ENCODE results near the gene DHX8.

DHX8 gene

DNA sequence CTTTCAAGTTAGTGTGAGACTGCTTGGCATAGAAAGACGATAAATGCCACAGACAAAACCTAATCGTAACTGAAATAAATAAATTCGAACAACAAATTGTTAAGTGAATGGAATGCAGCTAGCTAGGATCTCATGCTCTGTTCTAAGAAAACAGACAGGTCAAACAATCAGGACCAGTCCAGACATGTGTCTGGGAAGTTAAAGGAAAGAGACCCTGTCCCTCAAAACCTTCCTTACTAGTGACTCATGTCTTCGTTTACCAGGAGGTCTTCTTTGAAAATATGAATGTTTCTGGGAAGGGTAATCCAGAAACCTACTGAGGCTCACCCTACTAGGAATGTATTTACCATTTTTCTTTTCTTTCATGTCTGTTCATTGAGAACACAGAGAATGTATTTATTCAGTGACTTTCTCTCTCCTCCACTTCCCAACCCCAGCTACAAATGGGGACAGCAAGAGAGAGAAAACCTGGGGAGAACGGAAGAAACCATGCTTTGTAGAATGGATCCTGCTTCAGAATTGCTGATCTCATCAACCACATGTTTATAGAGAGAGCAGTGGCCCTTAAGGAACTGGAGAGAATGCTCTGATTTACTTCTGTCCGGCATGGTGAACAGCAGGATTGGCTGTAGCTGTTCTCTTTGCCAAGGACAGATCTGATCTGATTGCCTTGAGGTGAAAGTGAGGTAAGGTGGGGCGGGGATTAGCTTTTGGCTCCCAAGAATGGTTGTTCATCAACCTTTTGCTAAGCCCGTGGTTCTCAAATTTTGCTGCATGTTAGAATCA lies 39.4 kb upstream of the DHX8 start:
- no peak for ATAC-seq (ENCODE audit: insufficient read depth, low read depth)
- no peak for DNase-seq
- Histone ChIP-seq H4K20me1 (ENCODE audit: insufficient read depth, low read length) (no peaks in the 10 kb centered on the region), H3K79me2 (ENCODE audit: insufficient read depth, low read length) (no peaks in the 10 kb centered on the region), H3K9me3 (ENCODE audit: insufficient read depth, low read length, severe bottlenecking) (no peaks in the 10 kb centered on the region), H3K27me3 (ENCODE audit: insufficient read depth, low read length, poor library complexity) (peaks cover 9% of the 10 kb centered on the region), H2AFZ (ENCODE audit: low read depth, low read length) (no peak overlapping the region), H3K4me1 (ENCODE audit: insufficient read depth, low read length) (no peaks in the 10 kb centered on the region), H3K36me3 (ENCODE audit: insufficient read depth, low read length) (no peaks in the 10 kb centered on the region), H3K4me2 (ENCODE audit: insufficient read depth, low read length) (no peak overlapping the region), H3K9ac (ENCODE audit: low read depth, low read length) (no peak overlapping the region), H3K27ac (ENCODE audit: low read length) (no peak overlapping the region), H3K4me3 (ENCODE audit: low read depth in 1 of 2, low read length in 2 of 2) (no peak overlapping the region)
- TF ChIP-seq CTCF (IDR thresholded peaks at IDR 0.05; ENCODE audit: borderline replicate concordance, extremely low read depth, low read length, poor library complexity, severe bottlenecking) (no peak), EZH2 (IDR thresholded peaks at IDR 0.05; ENCODE audit: borderline replicate concordance, low read depth, low read length, severe bottlenecking) (no peak)

GRCh38 chr17:43445009-43445589 lies 38.7 kb upstream of the DHX8 start:
- TF ChIP-seq EZH2 (IDR thresholded peaks at IDR 0.05; ENCODE audit: borderline replicate concordance, low read depth, low read length, severe bottlenecking) (no peak), CTCF (IDR thresholded peaks at IDR 0.05; ENCODE audit: borderline replicate concordance, extremely low read depth, low read length, poor library complexity, severe bottlenecking) (no peak)
- Histone ChIP-seq H3K4me2 (ENCODE audit: insufficient read depth, low read length) (no peak overlapping the region), H3K27ac (ENCODE audit: low read length) (no peak overlapping the region), H3K9me3 (ENCODE audit: insufficient read depth, low read length, severe bottlenecking) (no peaks in the 10 kb centered on the region), H4K20me1 (ENCODE audit: insufficient read depth, low read length) (no peaks in the 10 kb centered on the region), H3K4me3 (ENCODE audit: low read depth in 1 of 2, low read length in 2 of 2) (no peak overlapping the region), H3K36me3 (ENCODE audit: insufficient read depth, low read length) (no peaks in the 10 kb centered on the region), H2AFZ (ENCODE audit: low read depth, low read length) (no peak overlapping the region), H3K9ac (ENCODE audit: low read depth, low read length) (no peak overlapping the region), H3K4me1 (ENCODE audit: insufficient read depth, low read length) (no peaks in the 10 kb centered on the region), H3K79me2 (ENCODE audit: insufficient read depth, low read length) (no peaks in the 10 kb centered on the region), H3K27me3 (ENCODE audit: insufficient read depth, low read length, poor library complexity) (peaks cover 10% of the 10 kb centered on the region)
- DNase-seq: no peak
- ATAC-seq (ENCODE audit: insufficient read depth, low read depth): no peak

DNA sequence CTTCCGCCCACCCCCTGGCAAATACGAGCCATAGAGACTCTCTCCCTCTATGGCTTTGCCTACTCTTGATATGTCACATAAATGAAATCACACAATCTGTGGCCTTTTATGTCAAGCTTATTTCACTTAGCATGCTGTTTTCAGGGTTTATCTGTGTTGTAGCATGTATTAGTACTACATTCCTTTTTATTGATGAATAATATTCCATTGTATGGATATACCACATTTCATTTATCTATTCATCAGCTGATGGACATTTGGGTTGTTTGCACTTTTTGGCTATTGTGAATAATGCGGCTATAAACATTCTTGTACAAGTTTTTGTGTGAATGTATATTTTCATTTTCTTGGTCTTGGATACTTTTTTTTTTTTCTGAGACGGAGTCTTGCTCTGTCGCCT lies 37.0 kb upstream of the DHX8 start:
- H3K4me2 ChIP-seq (ENCODE audit: insufficient read depth, low read length): no peak overlapping the region

More for the DNA sequence above, 37.0 kb upstream of the DHX8 start:
- no peak overlapping the region for H3K4me3 ChIP-seq (ENCODE audit: low read depth in 1 of 2, low read length in 2 of 2)
- H3K27ac ChIP-seq (ENCODE audit: low read length): no peak overlapping the region
- no peaks in the 10 kb centered on the region for H4K20me1 ChIP-seq (ENCODE audit: insufficient read depth, low read length)
- H3K9ac ChIP-seq (ENCODE audit: low read depth, low read length): no peak overlapping the region
- TF ChIP-seq EZH2 (IDR thresholded peaks at IDR 0.05; ENCODE audit: borderline replicate concordance, low read depth, low read length, severe bottlenecking): no peak
- TF ChIP-seq CTCF (IDR thresholded peaks at IDR 0.05; ENCODE audit: borderline replicate concordance, extremely low read depth, low read length, poor library complexity, severe bottlenecking): no peak
- no peaks in the 10 kb centered on the region for H3K36me3 ChIP-seq (ENCODE audit: insufficient read depth, low read length)
- H2AFZ ChIP-seq (ENCODE audit: low read depth, low read length): no peak overlapping the region
- no peak for DNase-seq
- H3K9me3 ChIP-seq (ENCODE audit: insufficient read depth, low read length, severe bottlenecking): no peaks in the 10 kb centered on the region
- peaks cover 10% of the 10 kb centered on the region for H3K27me3 ChIP-seq (ENCODE audit: insufficient read depth, low read length, poor library complexity)
- ATAC-seq (ENCODE audit: insufficient read depth, low read depth): no peak
- H3K79me2 ChIP-seq (ENCODE audit: insufficient read depth, low read length): no peaks in the 10 kb centered on the region
- H3K4me1 ChIP-seq (ENCODE audit: insufficient read depth, low read length): no peaks in the 10 kb centered on the region

Data from DND-41 (cell line).